WTC11 (cell line): ENCODE results near the gene PPM1D.
"Not testable (repeated sequence)": the region's sequence is repeated elsewhere in the genome, so short reads cannot be mapped to it uniquely, and the experiment has no call there.

Experiments used
- ATF1 ChIP-seq: sonication (generic); formaldehyde crosslinking; IDR thresholded peaks from 2 replicates; pipeline ENCODE4 v1.8.1; 2023; ENCODE audit warnings: mild to moderate bottlenecking, moderate library complexity, missing genetic modification reagents
- RELA ChIP-seq: sonication (generic); formaldehyde crosslinking; IDR thresholded peaks from 2 replicates; pipeline ENCODE4 v1.8.1; 2022; ENCODE audit warnings: missing genetic modification reagents, mild to moderate bottlenecking, borderline replicate concordance
- TCF7 ChIP-seq: sonication (generic); formaldehyde crosslinking; IDR thresholded peaks from 2 replicates; pipeline ENCODE4 v1.8.0; 2022; ENCODE audit warnings: mild to moderate bottlenecking, low read depth, missing genetic modification reagents, moderate library complexity
- ZNF232 ChIP-seq: sonication (generic); formaldehyde crosslinking; IDR thresholded peaks from 2 replicates; pipeline ENCODE4 v1.8.0; 2022; ENCODE audit warnings: mild to moderate bottlenecking, missing genetic modification reagents
- TF ChIP-seq, protein P1 (sequence below): fragments of 200-600 bp; IDR thresholded peaks from 2 replicates; pipeline ENCODE4 v1.8.0; 2022; ENCODE audit warnings: antibody characterized with exemption

DNA sequence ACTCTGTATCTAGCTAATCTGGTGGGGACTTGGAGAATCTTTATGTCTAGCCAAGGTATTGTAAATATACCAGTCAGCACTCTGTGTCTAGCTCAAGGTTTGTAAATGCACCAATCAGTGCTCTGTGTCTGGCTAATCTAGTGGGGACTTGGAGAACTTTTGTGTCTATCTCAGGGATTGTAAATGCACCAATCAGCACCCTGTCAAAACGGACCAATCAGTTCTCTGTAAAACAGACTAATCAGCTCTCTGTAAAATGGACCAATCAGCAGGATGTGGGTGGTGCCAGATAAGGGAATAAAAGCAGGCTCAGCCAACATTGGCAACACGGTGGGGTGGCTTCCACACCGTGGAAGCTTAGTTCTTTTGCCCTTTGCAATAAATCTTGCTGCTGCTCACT is 14.3 kb downstream of the PPM1D start:
- TF ChIP-seq RELA; TCF7 (CRISPR knock-in tag); ZNF232; ATF1 (CRISPR knock-in tag): not testable (repeated sequence)
- TF ChIP-seq, protein P1, sequence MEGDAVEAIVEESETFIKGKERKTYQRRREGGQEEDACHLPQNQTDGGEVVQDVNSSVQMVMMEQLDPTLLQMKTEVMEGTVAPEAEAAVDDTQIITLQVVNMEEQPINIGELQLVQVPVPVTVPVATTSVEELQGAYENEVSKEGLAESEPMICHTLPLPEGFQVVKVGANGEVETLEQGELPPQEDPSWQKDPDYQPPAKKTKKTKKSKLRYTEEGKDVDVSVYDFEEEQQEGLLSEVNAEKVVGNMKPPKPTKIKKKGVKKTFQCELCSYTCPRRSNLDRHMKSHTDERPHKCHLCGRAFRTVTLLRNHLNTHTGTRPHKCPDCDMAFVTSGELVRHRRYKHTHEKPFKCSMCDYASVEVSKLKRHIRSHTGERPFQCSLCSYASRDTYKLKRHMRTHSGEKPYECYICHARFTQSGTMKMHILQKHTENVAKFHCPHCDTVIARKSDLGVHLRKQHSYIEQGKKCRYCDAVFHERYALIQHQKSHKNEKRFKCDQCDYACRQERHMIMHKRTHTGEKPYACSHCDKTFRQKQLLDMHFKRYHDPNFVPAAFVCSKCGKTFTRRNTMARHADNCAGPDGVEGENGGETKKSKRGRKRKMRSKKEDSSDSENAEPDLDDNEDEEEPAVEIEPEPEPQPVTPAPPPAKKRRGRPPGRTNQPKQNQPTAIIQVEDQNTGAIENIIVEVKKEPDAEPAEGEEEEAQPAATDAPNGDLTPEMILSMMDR = not testable (repeated sequence)
